ENCODE measurements around the gene TCAP.

- TF ChIP-seq CTCF (optimal IDR thresholded peaks at IDR 0.05 in 1 of 3, IDR thresholded peaks at IDR 0.05 in 1 of 3, conservative IDR thresholded peaks at IDR 0.05 in 1 of 3; ENCODE audit: extremely low read depth in 1 of 3, insufficient read depth in 2 of 3, low read length in 3 of 3), result peak; percentile 85 to 94 (median 86)
- no peak for TF ChIP-seq EZH2 (IDR thresholded peaks at IDR 0.05; ENCODE audit: low read length)
Measured at GRCh38 chr17:39623356-39623950, 41.7 kb upstream of the TCAP start.

Measured in keratinocyte (primary cell).